Measurements from ENCODE around the gene ST3GAL3.

The ST3GAL3 gene

DNA sequence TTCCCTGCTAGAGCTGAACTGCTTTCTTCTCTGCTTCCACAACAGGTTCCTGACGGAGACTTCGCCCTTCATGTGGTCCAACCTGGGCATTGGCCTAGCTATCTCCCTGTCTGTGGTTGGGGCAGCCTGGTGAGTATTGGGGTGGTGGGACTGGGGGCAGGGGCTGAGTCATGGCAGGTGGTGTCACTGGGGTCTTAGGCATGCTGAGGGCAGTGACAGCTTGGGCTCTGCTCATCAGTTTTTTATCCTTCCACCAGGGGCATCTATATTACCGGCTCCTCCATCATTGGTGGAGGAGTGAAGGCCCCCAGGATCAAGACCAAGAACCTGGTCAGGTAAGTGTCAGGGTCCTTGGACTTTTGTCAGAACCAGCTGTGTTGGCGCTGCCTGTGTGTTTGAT, 268.7 kb downstream of the ST3GAL3 start:
- TF ChIP-seq CTCF (conservative IDR thresholded peaks at IDR 0.05): no peak
- no peak for TF ChIP-seq ZFX (IDR thresholded peaks at IDR 0.05)
- H3K27ac ChIP-seq: peak overlapping the region; percentile 96

- TF ChIP-seq CTCF (conservative IDR thresholded peaks at IDR 0.05) (no peak), ZFX (IDR thresholded peaks at IDR 0.05) (no peak)
Observed at GRCh38 chr1:43976890-43977289, 269.6 kb downstream of the ST3GAL3 start.

GRCh38 chr1:43977376-43978263, 270.3 kb downstream of the ST3GAL3 start:
- H3K27ac ChIP-seq: peak overlapping the region; percentile 76
- TF ChIP-seq CTCF (conservative IDR thresholded peaks at IDR 0.05) (no peak), ZFX (IDR thresholded peaks at IDR 0.05) (no peak)

More at GRCh38 chr1:43976890-43977289, 269.6 kb downstream of the ST3GAL3 start:
- no peak overlapping the region for H3K27ac ChIP-seq

GRCh38 chr1:43978264-43978550, 270.9 kb downstream of the ST3GAL3 start:
- peak overlapping the region; percentile 76 for H3K27ac ChIP-seq
- TF ChIP-seq ZFX (IDR thresholded peaks at IDR 0.05) (no peak), CTCF (conservative IDR thresholded peaks at IDR 0.05) (no peak)

GRCh38 chr1:43978551-43979260, 271.4 kb downstream of the ST3GAL3 start, which contains the start of gene B4GALT2:
Gene B4GALT2 (plus strand): TSS chr1:43979210. CDS start chr1:43981161, 1,951 bp downstream.
- TF ChIP-seq CTCF (conservative IDR thresholded peaks at IDR 0.05) (no peak), ZFX (IDR thresholded peaks at IDR 0.05) (no peak)
- H3K27ac ChIP-seq: peak within 1 kb of the TSS; percentile 76

- peak overlapping the region; percentile 76 for H3K27ac ChIP-seq
- TF ChIP-seq CTCF (conservative IDR thresholded peaks at IDR 0.05) (no peak), ZFX (IDR thresholded peaks at IDR 0.05) (no peak)
Observed at GRCh38 chr1:43979261-43979527, 271.9 kb downstream of the ST3GAL3 start.

DNA sequence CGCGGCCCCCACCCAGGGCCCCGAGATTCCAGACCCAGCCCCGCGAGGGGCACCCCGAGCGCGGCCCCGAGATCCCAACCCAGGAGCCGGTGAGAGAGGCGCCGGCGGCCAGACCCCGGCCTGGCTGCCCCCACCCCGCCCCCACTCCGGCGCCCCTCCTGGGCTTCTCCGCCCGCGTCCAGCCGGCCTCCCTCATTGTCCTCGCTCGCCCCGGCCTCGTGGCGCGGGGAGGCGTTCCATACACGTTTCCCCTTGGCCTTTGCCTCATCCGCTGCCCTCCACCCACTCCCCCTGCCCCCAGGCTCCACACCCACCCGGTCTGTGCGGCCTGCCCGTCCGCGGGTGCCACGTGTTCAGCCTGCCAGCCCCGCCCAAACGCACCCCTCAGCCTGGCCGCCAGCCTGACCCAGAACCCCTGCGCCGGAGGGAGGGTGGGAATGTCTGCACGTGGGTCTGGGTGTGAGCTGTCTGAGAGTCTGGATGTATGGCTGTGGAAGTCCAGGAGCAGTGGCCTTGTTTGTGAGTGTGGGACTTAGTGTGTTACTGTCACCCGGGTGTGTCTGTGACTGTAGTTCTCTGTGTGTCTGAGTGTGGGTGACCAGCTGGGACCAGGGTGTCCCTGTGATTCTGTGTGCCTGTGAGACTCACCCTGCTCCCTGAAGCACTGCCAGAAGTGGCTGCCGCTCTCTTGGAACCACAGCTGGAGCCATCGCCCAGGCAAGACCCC, 272.4 kb downstream of the ST3GAL3 start:
- peak; percentile 52; the same call in 1 of the 2 replicates for TF ChIP-seq ZFX (IDR thresholded peaks at IDR 0.05)
- TF ChIP-seq CTCF (conservative IDR thresholded peaks at IDR 0.05): no peak
- peak overlapping the region; percentile 76 for H3K27ac ChIP-seq

All from C4-2B (cell line).